Activated effector memory CD4-positive, alpha-beta T cell treated with anti-CD3 and anti-CD28 coated beads, Interleukin-2, amount 50 U/mL, for 16 hours (primary cell): Measurements from ENCODE around the gene TNS3.

Experiments used
- DNase-seq: peaks from one replicate; pipeline ENCODE4 v3.0.0-alpha.2; 2020

Gene TNS3

DNA sequence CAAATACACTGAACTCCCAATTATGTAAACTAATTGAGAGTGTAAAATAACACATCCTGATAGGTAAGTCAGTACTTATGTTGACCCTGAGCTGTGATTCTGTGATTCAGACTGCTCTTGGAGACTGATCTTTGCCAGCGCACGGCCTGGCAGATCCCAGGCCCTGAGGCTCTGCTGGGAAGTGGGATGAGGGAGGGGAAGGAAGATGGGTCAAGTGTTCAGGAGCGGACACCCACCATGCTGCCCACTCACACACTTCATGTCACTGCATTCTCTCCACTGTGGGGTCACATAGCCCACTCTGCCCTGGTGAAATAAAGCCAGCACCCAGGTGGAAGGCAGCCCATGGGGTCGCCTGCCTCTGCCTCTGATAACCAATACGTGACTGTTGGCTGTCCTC lies 226.2 kb downstream of the TNS3 start:
- DNase-seq = no peak

GRCh38 chr7:47354831-47355541 lies 226.9 kb downstream of the TNS3 start:
- DNase-seq = no peak

GRCh38 chr7:47354071-47354470 lies 227.8 kb downstream of the TNS3 start:
- DNase-seq = no peak

DNA sequence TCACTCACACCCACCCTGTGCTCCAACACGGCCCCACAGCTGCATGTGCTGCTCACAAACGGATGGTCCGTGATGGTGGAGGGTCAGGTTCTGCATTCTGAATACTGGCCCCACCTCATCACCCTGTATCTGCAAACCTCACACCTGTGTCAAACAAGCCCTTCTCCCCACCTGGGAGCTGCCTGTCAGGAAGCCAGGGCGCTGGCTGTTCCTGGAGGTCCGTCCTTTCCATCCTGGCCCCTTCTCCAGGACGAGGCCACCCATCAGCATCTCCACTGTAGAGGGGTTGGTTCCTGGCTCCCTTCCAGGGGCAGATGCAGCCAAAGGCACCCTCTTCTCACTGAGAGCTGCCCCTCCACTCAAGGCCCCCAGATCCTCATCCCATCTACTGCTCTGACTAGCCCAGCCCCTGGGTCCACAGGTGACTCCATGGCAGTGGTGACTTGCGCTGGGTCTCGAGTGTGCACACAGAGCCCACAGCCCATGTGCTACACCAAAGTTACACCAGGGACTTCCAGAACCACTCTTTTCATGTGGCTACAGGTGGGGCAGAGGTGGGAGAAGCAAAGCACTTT lies 229.4 kb downstream of the TNS3 start:
- DNase-seq = no peak

- no peak for DNase-seq
Measured at GRCh38 chr7:47351233-47352154, 230.4 kb downstream of the TNS3 start.

DNA sequence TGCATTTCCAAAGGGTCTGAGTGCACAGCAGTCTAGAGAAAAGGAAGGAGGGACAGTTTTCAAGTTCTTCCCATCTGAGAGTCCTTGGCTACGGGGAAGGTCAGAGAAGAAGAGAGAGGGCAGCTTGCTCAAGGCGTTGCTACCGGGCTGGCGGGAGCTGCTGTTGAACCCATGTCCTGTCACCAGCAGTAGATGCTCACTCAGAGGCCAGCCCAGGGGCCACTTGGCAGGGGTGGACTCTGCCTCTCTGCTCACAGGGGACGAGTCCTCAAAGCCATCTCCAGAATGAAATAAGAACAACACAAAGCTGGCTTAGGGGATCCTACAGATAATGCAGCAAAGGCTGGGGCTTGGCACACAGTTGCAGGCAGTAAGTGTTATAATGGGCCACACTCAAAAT lies 231.5 kb downstream of the TNS3 start:
- DNase-seq = no peak

DNA sequence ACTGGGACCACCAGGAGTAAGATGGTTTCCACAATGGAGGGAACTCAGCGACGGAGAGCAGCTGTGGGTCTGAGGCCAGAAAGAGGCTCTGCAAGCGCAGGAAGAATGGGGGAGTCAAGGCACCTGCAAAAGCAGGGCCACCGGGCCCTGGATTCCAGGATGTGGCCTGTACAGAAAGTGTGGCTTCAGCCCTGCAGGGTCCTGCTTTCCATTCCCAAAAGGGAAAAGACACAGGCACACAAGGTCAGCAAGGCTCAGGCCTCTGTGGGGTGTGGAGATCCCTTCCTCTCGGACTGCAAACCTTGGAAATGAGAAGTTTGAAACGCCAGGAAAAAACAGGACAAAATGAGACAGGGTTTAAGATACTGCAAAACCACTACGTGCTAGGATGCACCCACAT lies 232.5 kb downstream of the TNS3 start:
- DNase-seq = no peak

DNA sequence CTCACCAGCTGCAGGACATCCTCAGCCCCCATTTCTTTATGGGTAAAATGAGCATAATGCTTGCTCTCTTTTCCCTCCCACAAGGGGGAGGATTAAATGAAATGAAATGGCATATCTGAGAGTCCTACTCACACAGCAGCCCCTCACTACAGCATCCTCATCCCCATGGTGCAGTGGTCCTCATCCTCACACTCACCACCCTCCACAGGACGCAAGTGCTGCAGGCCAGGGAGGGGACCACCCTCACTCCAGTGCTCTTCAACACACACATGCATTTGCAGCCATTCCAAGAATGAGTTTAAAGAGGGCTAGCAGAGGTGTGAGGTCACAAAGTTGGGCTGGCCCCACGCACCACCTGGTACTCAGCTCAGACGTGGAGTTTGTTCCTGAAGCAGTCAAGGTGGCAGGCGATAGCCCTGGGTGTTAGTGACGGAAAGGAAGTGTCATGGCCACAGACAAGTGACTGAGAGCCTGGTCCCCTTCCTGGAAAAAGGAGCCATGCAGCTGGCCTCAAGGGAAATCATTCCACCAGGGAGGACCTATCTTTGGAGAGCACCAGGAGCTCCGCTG lies 234.0 kb downstream of the TNS3 start:
- DNase-seq = no peak

DNA sequence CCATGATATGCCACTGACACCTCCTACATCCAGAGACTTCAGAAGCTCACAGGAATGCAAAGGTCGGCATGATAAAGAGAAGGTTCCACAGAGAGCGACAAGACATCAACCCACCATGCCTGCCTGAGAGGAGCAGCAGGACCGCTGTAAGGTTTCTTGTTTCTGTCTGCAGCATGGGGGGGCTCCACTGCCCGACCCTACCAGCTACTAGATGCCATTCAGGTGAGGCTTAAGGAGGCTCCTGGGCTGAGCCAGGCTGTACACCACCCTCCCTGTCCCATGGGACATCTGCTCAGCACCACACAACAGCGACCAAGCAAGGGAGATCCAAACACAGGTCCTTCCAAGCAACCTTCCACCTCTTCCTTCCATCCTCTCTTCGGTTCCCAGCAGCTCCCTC lies 234.6 kb downstream of the TNS3 start:
- no peak for DNase-seq

DNA sequence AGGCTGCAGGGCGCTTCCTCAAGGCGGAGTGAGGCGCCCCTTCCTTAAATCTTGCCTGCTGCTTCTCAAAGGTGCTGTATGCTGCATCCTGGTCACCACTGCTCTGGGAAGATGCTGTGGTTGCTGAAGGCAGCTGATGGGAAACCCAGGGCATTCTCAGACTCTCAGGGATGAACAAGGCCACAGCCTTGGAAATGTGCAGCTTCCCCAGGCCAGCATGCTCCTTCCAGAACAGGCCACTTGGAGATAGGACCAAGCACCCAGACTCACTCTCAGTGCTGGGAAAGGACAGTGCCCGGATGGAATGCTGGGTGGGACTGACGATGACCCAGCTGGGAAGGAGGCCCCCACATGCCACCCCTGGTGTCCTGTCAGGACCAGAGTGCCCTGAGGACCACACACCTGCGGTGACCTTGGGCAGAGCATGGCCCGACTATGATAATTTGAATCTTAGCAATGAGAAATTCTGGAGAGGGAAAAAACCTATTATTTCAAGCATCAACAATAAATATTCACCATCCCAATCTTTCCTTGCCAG lies 235.5 kb downstream of the TNS3 start:
- DNase-seq = no peak

DNA sequence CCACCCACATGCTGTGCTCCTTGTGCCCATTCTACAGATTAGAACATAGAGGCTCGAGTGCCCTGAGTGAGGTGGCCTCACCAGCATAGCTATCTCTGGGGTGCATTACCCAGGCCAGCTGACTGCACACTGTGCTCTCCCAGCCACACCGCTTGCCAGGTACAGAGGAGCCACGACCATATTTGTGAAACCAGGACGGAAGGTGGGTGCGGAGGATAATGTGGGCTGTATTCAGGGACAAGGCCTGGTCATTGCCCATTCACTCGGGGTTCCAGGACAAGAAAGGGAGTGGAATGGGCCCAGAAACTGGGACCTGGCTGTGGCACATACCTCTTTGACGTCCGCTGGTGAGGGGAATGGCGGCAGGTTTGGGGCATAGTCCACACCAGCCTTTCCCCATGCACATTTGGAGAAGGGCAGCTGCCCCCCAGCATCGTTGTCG lies 236.0 kb downstream of the TNS3 start:
- no peak for DNase-seq

- DNase-seq = no peak
Measured at GRCh38 chr7:47344171-47344955, 237.5 kb downstream of the TNS3 start.

GRCh38 chr7:47343061-47343455 lies 238.9 kb downstream of the TNS3 start:
- DNase-seq = no peak

GRCh38 chr7:47342296-47343060 lies 239.4 kb downstream of the TNS3 start:
- no peak for DNase-seq

GRCh38 chr7:47340517-47340916 lies 241.4 kb downstream of the TNS3 start:
- no peak for DNase-seq

DNA sequence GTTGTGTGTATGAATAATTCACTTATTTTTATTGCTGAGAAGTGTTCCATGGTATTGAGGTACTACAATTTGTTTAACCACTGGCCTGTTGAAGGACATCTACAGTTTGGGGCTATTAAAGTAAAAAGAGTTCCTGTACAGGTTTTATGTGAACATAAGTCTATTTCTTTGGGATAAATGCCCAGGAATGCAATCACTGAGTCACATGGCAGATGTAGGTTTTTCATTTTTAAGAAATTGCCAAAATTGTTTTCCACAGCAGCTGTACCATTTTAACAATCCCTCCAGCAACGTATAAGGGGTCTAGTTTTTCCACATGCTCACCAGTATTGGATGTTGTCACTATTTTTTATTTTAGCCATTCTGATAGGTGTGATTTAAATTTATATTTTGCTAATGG lies 243.9 kb downstream of the TNS3 start:
- no peak for DNase-seq

GRCh38 chr7:47337531-47337930 lies 244.4 kb downstream of the TNS3 start:
- no peak for DNase-seq

- no peak for DNase-seq
Measured at GRCh38 chr7:47336472-47337425, 245.2 kb downstream of the TNS3 start.

DNA sequence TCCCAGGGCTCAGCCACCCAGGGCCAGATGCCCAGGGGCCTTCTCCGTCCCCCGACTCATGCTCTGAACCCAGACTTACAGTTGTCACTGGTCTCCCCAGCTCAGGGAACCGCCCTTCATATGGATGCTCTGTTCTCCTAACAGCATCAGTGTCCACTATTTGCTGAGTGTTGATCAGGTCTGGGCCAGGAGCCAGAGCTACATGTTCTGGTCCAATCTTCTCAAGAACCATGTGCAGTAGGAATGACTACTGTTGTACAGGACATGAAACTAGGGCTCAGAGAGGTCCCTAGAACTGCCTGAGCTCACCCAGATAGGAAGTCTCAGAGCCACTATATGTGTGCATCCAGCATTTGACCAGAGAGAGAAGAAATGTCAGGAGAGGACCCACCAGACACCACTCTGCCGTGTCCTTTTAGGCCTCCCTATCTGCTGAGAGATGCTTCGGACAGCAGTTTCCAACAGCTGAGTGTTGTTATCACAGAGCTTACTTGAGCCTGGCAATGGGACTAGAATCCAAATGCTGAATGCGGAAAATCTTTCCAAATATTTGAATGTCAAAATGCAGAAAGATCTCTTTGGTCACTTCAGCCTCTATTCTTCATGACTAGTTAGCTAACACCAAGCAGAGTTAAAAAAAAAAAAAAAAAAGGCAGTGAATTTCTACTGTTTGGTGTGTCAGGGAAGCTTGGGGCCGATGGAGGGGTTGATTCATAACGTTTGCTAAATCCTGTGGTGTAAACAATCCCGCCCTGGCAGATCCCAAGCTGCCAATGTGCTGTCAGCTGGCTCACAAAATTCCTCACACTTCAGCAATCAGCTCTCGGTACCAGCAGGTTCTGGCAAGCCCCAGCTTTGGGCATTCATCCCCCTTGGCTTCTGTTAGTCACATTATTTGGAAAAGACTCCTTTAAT lies 246.1 kb downstream of the TNS3 start:
- no peak for DNase-seq
